Measurements from ENCODE around the gene SLX4IP. TPM values are rescaled to one million over a fixed set of nuclear protein-coding genes. Genes with fewer than 3 reads are reported as not detected.

SLX4IP gene
- total and polyA plus RNA-seq, 2 donors (not counting 1 experiment from before 2014, with no cell fraction given) = 1.9 to 8.1 TPM

GRCh38 chr20:10398834-10399369 is 36.2 kb upstream of the SLX4IP start:
- Histone ChIP-seq H3K79me2 (ENCODE audit: control insufficient read depth, insufficient read depth, low read length) (no peaks in the 10 kb centered on the region), H2AFZ (ENCODE audit: low read length) (no peak overlapping the region), H3K4me3 (replicated peaks in 1 of 4; ENCODE audit: control extremely low read depth in 1 of 4, insufficient read depth in 1 of 4, low read depth in 3 of 4, low read length in 4 of 4) (no peak overlapping the region), H3K9ac (ENCODE audit: insufficient read depth, low read length) (no peak overlapping the region), H3K27me3 (ENCODE audit: control insufficient read depth, insufficient read depth, low read length) (no peaks in the 10 kb centered on the region), H3K27ac (ENCODE audit: insufficient read depth, low read length) (no peak overlapping the region), H4K20me1 (ENCODE audit: control insufficient read depth, extremely low read depth, insufficient read depth, low read length) (no peaks in the 10 kb centered on the region), H3K4me1 (ENCODE audit: control insufficient read depth, extremely low read depth, insufficient read depth, low read length) (no peaks in the 10 kb centered on the region), H3K9me3 (ENCODE audit: control insufficient read depth, insufficient read depth, low read depth, low read length) (no peaks in the 10 kb centered on the region), H3K36me3 (ENCODE audit: control insufficient read depth, insufficient read depth, low read length) (no peaks in the 10 kb centered on the region), H3K4me2 (ENCODE audit: extremely low read depth, insufficient read depth, low read length) (no peak overlapping the region)
- DNase-seq (ENCODE audit: low read depth in 2 of 2) = no peak
- no peak for TF ChIP-seq CTCF (conservative IDR thresholded peaks at IDR 0.05 in 1 of 2, IDR thresholded peaks at IDR 0.05 in 1 of 2; ENCODE audit: low read depth in 1 of 2, low read length in 2 of 2)

- Histone ChIP-seq H3K27ac (ENCODE audit: insufficient read depth, low read length) (no peak overlapping the region), H3K9me3 (ENCODE audit: control insufficient read depth, insufficient read depth, low read depth, low read length) (no peaks in the 10 kb centered on the region), H3K9ac (ENCODE audit: insufficient read depth, low read length) (no peak overlapping the region), H3K79me2 (ENCODE audit: control insufficient read depth, insufficient read depth, low read length) (no peaks in the 10 kb centered on the region), H3K4me3 (replicated peaks in 1 of 4; ENCODE audit: control extremely low read depth in 1 of 4, insufficient read depth in 1 of 4, low read depth in 3 of 4, low read length in 4 of 4) (no peak overlapping the region), H3K27me3 (ENCODE audit: control insufficient read depth, insufficient read depth, low read length) (no peaks in the 10 kb centered on the region), H3K4me1 (ENCODE audit: control insufficient read depth, extremely low read depth, insufficient read depth, low read length) (no peaks in the 10 kb centered on the region), H3K36me3 (ENCODE audit: control insufficient read depth, insufficient read depth, low read length) (no peaks in the 10 kb centered on the region), H3K4me2 (ENCODE audit: extremely low read depth, insufficient read depth, low read length) (no peak overlapping the region), H4K20me1 (ENCODE audit: control insufficient read depth, extremely low read depth, insufficient read depth, low read length) (no peaks in the 10 kb centered on the region), H2AFZ (ENCODE audit: low read length) (no peak overlapping the region)
- DNase-seq (ENCODE audit: low read depth in 2 of 2) = peak in 1 of 2 donors; percentile 43
- TF ChIP-seq CTCF (conservative IDR thresholded peaks at IDR 0.05 in 1 of 2, IDR thresholded peaks at IDR 0.05 in 1 of 2; ENCODE audit: low read depth in 1 of 2, low read length in 2 of 2) (no peak), EZH2 (IDR thresholded peaks at IDR 0.05; ENCODE audit: low read length, missing control alignments) (no peak)
Observed at GRCh38 chr20:10402938-10403608, 32.0 kb upstream of the SLX4IP start.

GRCh38 chr20:10404023-10404628 is 31.0 kb upstream of the SLX4IP start:
- H2AFZ ChIP-seq (ENCODE audit: low read length) = no peak overlapping the region
- H3K27ac ChIP-seq (ENCODE audit: insufficient read depth, low read length) = no peak overlapping the region
- H3K9me3 ChIP-seq (ENCODE audit: control insufficient read depth, insufficient read depth, low read depth, low read length) = no peaks in the 10 kb centered on the region
- no peak for DNase-seq (ENCODE audit: low read depth in 2 of 2)
- no peak overlapping the region for H3K9ac ChIP-seq (ENCODE audit: insufficient read depth, low read length)
- no peak overlapping the region for H3K4me2 ChIP-seq (ENCODE audit: extremely low read depth, insufficient read depth, low read length)
- no peaks in the 10 kb centered on the region for H4K20me1 ChIP-seq (ENCODE audit: control insufficient read depth, extremely low read depth, insufficient read depth, low read length)
- no peaks in the 10 kb centered on the region for H3K79me2 ChIP-seq (ENCODE audit: control insufficient read depth, insufficient read depth, low read length)
- H3K27me3 ChIP-seq (ENCODE audit: control insufficient read depth, insufficient read depth, low read length) = no peaks in the 10 kb centered on the region
- no peaks in the 10 kb centered on the region for H3K36me3 ChIP-seq (ENCODE audit: control insufficient read depth, insufficient read depth, low read length)
- no peak overlapping the region for H3K4me3 ChIP-seq (replicated peaks in 1 of 4; ENCODE audit: control extremely low read depth in 1 of 4, insufficient read depth in 1 of 4, low read depth in 3 of 4, low read length in 4 of 4)
- H3K4me1 ChIP-seq (ENCODE audit: control insufficient read depth, extremely low read depth, insufficient read depth, low read length) = no peaks in the 10 kb centered on the region
- TF ChIP-seq EZH2 (IDR thresholded peaks at IDR 0.05; ENCODE audit: low read length, missing control alignments) (no peak), CTCF (conservative IDR thresholded peaks at IDR 0.05 in 1 of 2, IDR thresholded peaks at IDR 0.05 in 1 of 2; ENCODE audit: low read depth in 1 of 2, low read length in 2 of 2) (no peak)
